ENCODE measurements around the gene CLN3.
A peak's percentile ranks its signal among the peaks of the same experiment; 100 is the strongest.

The CLN3 gene

DNA sequence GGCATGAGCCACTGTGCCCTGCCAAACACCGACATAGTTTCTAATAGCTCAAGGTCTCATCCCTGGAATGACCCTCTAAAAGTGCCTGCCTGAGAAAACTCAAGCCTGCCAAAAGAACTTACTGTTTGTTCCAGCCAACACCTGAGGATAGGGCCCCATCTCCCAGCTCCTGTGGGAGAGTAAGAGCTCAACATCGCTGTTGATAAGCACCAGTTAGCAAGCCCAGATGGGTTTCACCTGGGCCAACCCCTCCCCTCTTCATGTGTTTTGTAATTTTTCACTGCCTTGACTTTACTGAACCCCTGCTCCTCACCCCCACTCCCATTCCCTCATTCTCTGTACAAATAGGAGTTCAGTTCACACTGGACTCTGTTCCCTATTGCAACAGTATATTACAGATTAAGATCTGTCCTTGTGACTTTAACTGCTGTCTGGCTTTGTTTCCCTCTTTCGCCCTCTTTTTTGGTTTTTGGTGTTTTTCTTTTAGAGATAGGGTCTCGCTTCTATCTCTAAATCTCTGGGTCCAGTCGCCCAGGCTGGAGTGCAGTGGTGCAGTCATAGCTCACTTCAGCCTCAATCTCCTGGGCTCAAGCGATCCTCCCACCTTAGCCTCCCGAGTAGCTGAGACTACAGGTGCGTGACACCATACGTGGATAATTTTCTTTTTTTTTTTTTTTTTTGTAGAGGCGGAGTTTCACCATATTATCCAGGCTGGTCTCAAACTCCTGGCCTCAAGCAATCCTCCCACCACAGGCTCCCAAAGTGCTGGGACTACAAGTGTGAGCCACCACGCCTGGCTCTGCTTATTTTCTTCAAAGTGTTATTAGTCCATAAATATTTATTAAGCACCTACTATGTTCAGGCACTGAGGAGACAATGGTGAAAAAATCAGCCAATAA is 34.6 kb upstream of the CLN3 start:
- ATAC-seq (no peak), DNase-seq (no peak)
- Mint-ChIP-seq H3K4me1 (peaks cover 3% of the 10 kb centered on the region), H3K27ac (peak overlapping the region; percentile 25), H3K4me3 (no peak overlapping the region), H3K36me3 (ENCODE audit: low read depth) (no peaks in the 10 kb centered on the region), H3K9me3 (no peaks in the 10 kb centered on the region), H3K27me3 (no peaks in the 10 kb centered on the region)

DNA sequence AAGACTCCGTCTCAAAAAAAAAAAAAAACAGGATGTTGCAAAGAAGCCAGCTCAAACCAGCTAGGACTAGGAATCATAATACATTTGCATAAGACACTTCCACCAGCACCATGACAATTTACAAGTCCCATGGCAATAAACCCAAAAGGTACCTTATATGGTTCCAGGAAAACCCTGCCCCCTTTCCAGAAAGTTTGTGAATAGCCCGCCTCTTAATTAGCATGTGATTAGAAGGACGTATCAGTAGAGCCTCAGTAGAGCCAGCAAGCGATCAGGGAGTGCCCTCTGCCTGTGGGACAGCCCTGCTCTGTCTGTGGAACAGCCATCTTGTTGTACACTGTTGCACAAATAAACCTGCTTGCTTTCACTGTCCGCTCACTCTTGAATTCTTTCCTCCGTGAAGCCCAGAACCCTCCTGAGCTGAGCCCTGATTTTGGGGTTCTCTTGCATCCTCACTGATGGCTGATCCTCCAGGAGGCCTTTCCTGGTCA is 32.9 kb upstream of the CLN3 start:
- no peak overlapping the region for H3K4me3 Mint-ChIP-seq
- DNase-seq = no peak
- peaks cover 3% of the 10 kb centered on the region for H3K4me1 Mint-ChIP-seq
- no peak for ATAC-seq
- no peaks in the 10 kb centered on the region for H3K36me3 Mint-ChIP-seq (ENCODE audit: low read depth)
- H3K27me3 Mint-ChIP-seq = no peaks in the 10 kb centered on the region
- no peak overlapping the region for H3K27ac Mint-ChIP-seq
- H3K9me3 Mint-ChIP-seq = no peaks in the 10 kb centered on the region

DNA sequence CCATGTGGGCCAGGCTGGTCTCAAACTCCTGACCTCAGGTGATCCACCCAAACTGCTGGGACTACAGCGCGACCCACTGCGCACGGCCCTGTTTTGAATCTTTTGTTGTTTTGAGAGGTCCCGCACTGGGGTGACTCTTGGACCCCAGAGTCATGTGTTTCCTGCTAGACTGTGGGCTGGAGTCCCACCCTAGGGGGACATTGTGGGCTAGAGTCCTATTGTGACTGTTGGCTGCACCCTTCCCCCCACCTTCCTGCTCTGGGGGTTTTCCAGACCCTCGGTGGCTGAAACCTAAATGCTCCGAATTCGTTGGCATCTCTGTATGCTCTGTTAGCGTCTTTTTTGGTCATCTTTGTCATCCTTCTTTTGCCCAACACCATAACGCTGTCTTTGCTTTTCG is 30.9 kb upstream of the CLN3 start:
- Mint-ChIP-seq H3K4me1 (peaks cover 3% of the 10 kb centered on the region), H3K27ac (no peak overlapping the region), H3K9me3 (no peaks in the 10 kb centered on the region), H3K36me3 (ENCODE audit: low read depth) (no peaks in the 10 kb centered on the region), H3K27me3 (no peaks in the 10 kb centered on the region), H3K4me3 (no peak overlapping the region)
- no peak for ATAC-seq
- DNase-seq = no peak

- H3K36me3 Mint-ChIP-seq (ENCODE audit: low read depth) = no peaks in the 10 kb centered on the region
- H3K9me3 Mint-ChIP-seq = no peaks in the 10 kb centered on the region
- peaks cover 3% of the 10 kb centered on the region for H3K4me1 Mint-ChIP-seq
- DNase-seq (no peak), ATAC-seq (no peak)
- no peak overlapping the region for H3K27ac Mint-ChIP-seq
- H3K4me3 Mint-ChIP-seq = no peak overlapping the region
- no peaks in the 10 kb centered on the region for H3K27me3 Mint-ChIP-seq
These were observed 29.6 kb upstream of the CLN3 start for GRCh38 chr16:28521436-28521835.

GRCh38 chr16:28520672-28521071 is 28.8 kb upstream of the CLN3 start:
- Mint-ChIP-seq H3K27me3 (no peaks in the 10 kb centered on the region), H3K4me3 (no peak overlapping the region), H3K27ac (no peak overlapping the region), H3K4me1 (peaks cover 3% of the 10 kb centered on the region), H3K36me3 (ENCODE audit: low read depth) (no peaks in the 10 kb centered on the region), H3K9me3 (no peaks in the 10 kb centered on the region)
- ATAC-seq = no peak
- DNase-seq = no peak

DNA sequence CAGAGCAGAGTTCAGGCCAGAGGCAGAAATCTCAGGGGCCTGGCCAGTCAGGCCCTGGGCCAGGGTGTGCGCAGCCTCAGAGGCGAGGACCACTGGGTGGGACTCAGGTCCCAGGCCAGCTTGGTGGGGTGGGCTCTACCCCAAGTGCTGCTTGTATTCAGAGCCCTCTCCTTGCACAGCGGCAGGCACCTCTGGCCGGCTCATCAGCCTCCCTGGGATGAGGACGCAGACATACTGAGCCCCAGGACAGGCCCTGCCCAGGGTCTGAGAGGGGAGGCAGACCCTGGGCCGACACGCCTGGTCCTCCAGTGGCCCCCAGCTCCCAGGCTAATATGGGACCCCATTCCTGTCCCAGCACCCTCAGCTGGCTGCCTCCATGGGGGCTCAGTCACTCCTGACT is 22.4 kb upstream of the CLN3 start:
- ATAC-seq = no peak
- no peaks in the 10 kb centered on the region for H3K36me3 Mint-ChIP-seq (ENCODE audit: low read depth)
- H3K9me3 Mint-ChIP-seq = no peaks in the 10 kb centered on the region
- no peak overlapping the region for H3K27ac Mint-ChIP-seq
- DNase-seq = no peak
- H3K27me3 Mint-ChIP-seq = no peaks in the 10 kb centered on the region
- no peaks in the 10 kb centered on the region for H3K4me1 Mint-ChIP-seq
- H3K4me3 Mint-ChIP-seq = no peak overlapping the region

DNA sequence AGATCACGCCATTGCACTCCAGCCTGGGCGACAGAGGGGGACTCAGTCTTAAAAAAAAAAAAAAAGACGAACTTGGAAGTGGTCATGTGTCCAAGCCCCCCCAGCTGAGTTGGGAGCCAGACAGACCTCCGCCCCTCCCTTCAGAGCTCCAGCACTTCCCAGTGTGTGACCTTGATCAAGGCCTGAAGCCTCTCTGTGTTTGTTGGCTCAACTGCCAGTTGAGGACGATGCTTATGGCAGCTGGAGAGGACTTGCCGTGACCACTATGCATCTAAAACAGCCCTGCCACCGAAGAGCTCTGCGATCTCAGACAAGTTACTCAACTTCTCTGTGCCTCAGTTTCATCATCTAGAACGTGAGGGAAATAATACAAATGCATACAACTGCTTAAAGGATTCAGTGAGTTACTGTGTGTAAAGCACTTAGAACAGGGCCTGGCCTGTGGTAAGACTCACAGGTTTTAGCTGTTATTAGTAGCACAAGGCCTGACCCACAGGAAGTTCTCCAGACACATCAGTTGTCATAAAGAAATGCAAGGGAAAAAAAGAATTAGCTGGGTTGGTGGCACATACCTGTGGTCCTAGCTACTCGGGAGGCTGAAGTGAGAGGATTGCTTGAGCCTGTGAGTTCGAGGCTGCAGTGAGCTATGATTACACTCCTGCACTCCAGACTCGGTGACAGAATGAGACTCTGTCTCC is 21.8 kb upstream of the CLN3 start:
- Mint-ChIP-seq H3K9me3 (no peaks in the 10 kb centered on the region), H3K4me1 (no peaks in the 10 kb centered on the region), H3K4me3 (no peak overlapping the region), H3K36me3 (ENCODE audit: low read depth) (no peaks in the 10 kb centered on the region), H3K27ac (no peak overlapping the region), H3K27me3 (no peaks in the 10 kb centered on the region)
- ATAC-seq = no peak
- no peak for DNase-seq

GRCh38 chr16:28511801-28512789 is 20.2 kb upstream of the CLN3 start:
- ATAC-seq = no peak
- no peaks in the 10 kb centered on the region for H3K9me3 Mint-ChIP-seq
- no peak for DNase-seq
- peaks cover 14% of the 10 kb centered on the region for H3K4me1 Mint-ChIP-seq
- no peak overlapping the region for H3K27ac Mint-ChIP-seq
- H3K27me3 Mint-ChIP-seq = no peaks in the 10 kb centered on the region
- no peaks in the 10 kb centered on the region for H3K36me3 Mint-ChIP-seq (ENCODE audit: low read depth)
- no peak overlapping the region for H3K4me3 Mint-ChIP-seq

- H3K4me1 Mint-ChIP-seq = peaks cover 23% of the 10 kb centered on the region
These were observed 19.2 kb upstream of the CLN3 start for GRCh38 chr16:28511031-28511430.

DNA sequence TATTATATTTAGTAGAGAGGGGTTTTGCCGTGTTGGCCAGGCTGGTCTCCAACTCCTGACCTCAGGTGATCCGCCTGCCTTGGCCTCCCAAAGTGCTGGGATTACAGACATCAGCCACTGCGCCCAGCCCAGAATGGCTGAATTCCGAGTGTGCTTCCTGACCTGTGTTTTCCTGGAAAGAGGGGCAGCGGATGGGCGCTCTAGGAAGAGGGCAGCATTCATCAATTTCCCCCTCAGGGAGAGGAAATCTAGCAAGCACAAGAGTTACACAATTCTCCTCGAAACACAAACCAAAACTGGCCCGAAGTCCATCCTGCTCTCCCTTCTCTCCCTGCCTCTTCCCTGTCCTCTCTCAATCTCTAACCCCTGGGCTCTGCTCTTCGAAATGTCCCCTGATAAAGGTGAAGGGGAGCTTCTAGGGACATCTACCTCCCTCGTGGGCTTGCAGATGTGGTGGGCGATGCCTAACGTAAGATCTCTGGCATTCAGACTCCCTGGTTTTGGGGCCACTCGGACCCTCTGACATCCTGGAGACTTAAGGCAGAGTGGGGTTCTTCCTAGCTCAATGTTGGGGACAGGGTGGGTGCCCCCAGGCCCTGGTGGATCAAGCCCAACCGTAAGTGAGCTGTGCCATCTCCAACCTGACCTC is 13.7 kb upstream of the CLN3 start:
- Mint-ChIP-seq H3K27me3 (no peaks in the 10 kb centered on the region), H3K36me3 (ENCODE audit: low read depth) (no peaks in the 10 kb centered on the region), H3K4me3 (no peak overlapping the region), H3K27ac (no peak overlapping the region), H3K9me3 (no peaks in the 10 kb centered on the region), H3K4me1 (peaks cover 24% of the 10 kb centered on the region)
- ATAC-seq (no peak), DNase-seq (no peak)

More at GRCh38 chr16:28511031-28511430, 19.2 kb upstream of the CLN3 start:
- ATAC-seq (no peak), DNase-seq (no peak)
- H3K4me3 Mint-ChIP-seq = no peak overlapping the region
- no peaks in the 10 kb centered on the region for H3K9me3 Mint-ChIP-seq
- H3K27me3 Mint-ChIP-seq = no peaks in the 10 kb centered on the region
- H3K36me3 Mint-ChIP-seq (ENCODE audit: low read depth) = no peaks in the 10 kb centered on the region
- no peak overlapping the region for H3K27ac Mint-ChIP-seq

DNA sequence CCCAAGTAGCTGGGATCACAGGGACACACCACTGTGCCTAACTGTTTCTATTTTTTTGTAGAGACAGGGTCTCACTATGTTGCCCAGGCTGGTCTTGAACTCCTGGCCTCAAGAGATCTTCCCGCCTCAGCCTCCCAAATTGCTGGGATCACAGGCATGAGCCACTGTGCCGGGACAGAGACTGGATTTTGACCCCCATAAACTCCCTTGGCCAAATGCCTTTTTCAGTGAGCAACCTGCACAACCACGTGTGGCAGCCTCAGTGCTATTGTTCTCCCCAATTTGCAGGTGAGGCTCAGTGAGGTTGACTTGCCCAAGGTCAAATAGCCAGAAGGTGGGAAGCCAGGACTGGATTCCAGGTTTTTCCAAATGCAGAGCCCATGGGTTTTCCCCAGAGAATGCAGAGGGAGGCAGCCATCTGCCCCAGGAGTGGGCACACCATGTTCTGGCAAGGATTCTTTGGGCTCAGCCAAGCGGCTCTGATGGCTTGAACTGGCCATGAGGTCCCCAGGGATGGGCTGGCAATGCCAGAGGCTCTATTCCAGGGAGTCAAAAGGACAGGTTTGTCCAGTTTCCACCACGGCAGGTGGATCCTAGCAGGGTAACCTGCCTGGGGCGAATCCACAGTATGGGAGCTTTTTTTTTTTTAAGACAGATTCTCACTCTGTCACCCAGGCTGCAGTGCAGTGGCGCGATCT is 13.0 kb upstream of the CLN3 start:
- peaks cover 28% of the 10 kb centered on the region for H3K4me1 Mint-ChIP-seq
- no peaks in the 10 kb centered on the region for H3K36me3 Mint-ChIP-seq (ENCODE audit: low read depth)
- DNase-seq (no peak), ATAC-seq (no peak)
- no peaks in the 10 kb centered on the region for H3K27me3 Mint-ChIP-seq
- no peaks in the 10 kb centered on the region for H3K9me3 Mint-ChIP-seq
- no peak overlapping the region for H3K27ac Mint-ChIP-seq
- H3K4me3 Mint-ChIP-seq = no peak overlapping the region

- Mint-ChIP-seq H3K4me1 (peaks cover 28% of the 10 kb centered on the region), H3K27me3 (no peaks in the 10 kb centered on the region), H3K36me3 (ENCODE audit: low read depth) (no peaks in the 10 kb centered on the region), H3K4me3 (no peak overlapping the region), H3K9me3 (no peaks in the 10 kb centered on the region), H3K27ac (no peak overlapping the region)
- DNase-seq = no peak
- no peak for ATAC-seq
These were observed 11.8 kb upstream of the CLN3 start for GRCh38 chr16:28503470-28504259.

DNA sequence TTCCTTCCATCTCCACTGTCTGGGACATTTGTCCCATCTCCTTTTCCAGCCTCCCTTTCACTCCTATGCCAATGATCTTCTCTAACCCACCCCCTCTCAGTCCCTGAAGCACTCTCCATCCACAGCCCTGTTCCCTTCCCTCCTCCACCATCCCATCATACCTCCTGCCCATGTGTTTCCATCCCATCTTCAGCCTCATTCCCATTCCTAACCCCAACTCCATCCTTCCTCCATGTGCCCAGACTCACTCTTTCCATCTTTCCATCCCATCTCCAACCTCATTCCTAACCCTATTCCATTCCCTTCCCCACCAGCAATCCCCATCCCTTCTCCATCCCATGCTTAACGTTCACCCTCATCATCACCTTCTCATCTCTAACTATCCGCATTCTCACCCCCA is 10.4 kb upstream of the CLN3 start:
- DNase-seq = no peak
- Mint-ChIP-seq H3K9me3 (no peaks in the 10 kb centered on the region), H3K4me3 (no peak overlapping the region), H3K27me3 (no peaks in the 10 kb centered on the region), H3K36me3 (ENCODE audit: low read depth) (no peaks in the 10 kb centered on the region), H3K4me1 (peaks cover 17% of the 10 kb centered on the region), H3K27ac (no peak overlapping the region)
- no peak for ATAC-seq

All from activated naive CD8-positive, alpha-beta T cell treated with anti-CD3 and anti-CD28 coated beads, Interleukin-2, amount 50 U/mL, for 24 hours (primary cell).